K562 (cell line): ENCODE data around the gene SOS1. TPM values are rescaled to one million over a fixed set of nuclear protein-coding genes. Genes with fewer than 3 reads are reported as not detected.
A peak's percentile ranks its signal among the peaks of the same experiment; 100 is the strongest.

Experiments
- BDP1 ChIP-seq: IDR thresholded peaks from 3 replicates; pipeline ENCODE4 v1.6.1; 2011; ENCODE audit not compliant: insufficient read length, insufficient read depth
- HIVEP1 ChIP-seq: fragments of 250-450 bp; sonication (Bioruptor Pico); IDR thresholded peaks from 2 replicates; pipeline ENCODE4 v1.4.0; 2020; ENCODE audit warnings: mild to moderate bottlenecking
- HSF4 ChIP-seq: fragments of 250-450 bp; sonication (Bioruptor Pico); IDR thresholded peaks from 2 replicates; pipeline ENCODE4 v2.1.2; 2022; ENCODE audit warnings: mild to moderate bottlenecking, moderate library complexity, borderline replicate concordance
- JUNB ChIP-seq: fragments of 450-650 bp; formaldehyde crosslinking; conservative IDR thresholded peaks from 2 replicates; pipeline ENCODE4 v1.4.0; 2020; ENCODE audit warnings: mild to moderate bottlenecking
- KAT8 ChIP-seq: fragments of 450-650 bp; IDR thresholded peaks from 2 replicates; pipeline ENCODE4 v1.6.1; 2016; ENCODE audit warnings: low read depth, mild to moderate bottlenecking
- NCOA4 ChIP-seq: fragments of 450-650 bp; IDR thresholded peaks from 2 replicates; pipeline ENCODE4 v1.6.1; 2018; ENCODE audit warnings: mild to moderate bottlenecking; ENCODE audit not compliant: partially characterized antibody
- NR0B1 ChIP-seq: fragments of 450-650 bp; IDR thresholded peaks from one replicate; pipeline ENCODE4 v1.6.1; 2018; ENCODE audit warnings: mild to moderate bottlenecking, moderate library complexity; ENCODE audit not compliant: partially characterized antibody
- NR2F6 ChIP-seq: fragments of 450-650 bp; formaldehyde crosslinking; IDR thresholded peaks from 2 replicates; pipeline ENCODE4 v1.4.0; 2020; ENCODE audit warnings: mild to moderate bottlenecking
- OTX1 ChIP-seq: fragments of 450-650 bp; formaldehyde crosslinking; IDR thresholded peaks from 2 replicates; pipeline ENCODE4 v1.4.0; 2022; ENCODE audit warnings: mild to moderate bottlenecking
- PATZ1 ChIP-seq: fragments of 250-450 bp; sonication (Bioruptor Pico); IDR thresholded peaks from 2 replicates; pipeline ENCODE4 v1.5.0; 2020; ENCODE audit warnings: mild to moderate bottlenecking, borderline replicate concordance
- PCBP1 ChIP-seq: fragments of 200-400 bp; formaldehyde crosslinking; IDR thresholded peaks from 2 replicates; pipeline ENCODE4 v1.6.1; 2018; ENCODE audit warnings: mild to moderate bottlenecking, low read depth, low read length; ENCODE audit not compliant: poor library complexity, severe bottlenecking
- PHTF2 ChIP-seq: fragments of 250-450 bp; sonication (Bioruptor Pico); IDR thresholded peaks from 2 replicates; pipeline ENCODE4 v1.5.0; 2021; ENCODE audit warnings: mild to moderate bottlenecking
- SAFB ChIP-seq: fragments of 200-400 bp; formaldehyde crosslinking; IDR thresholded peaks from 2 replicates; pipeline ENCODE4 v1.6.1; 2017; ENCODE audit warnings: low read depth, low read length, borderline replicate concordance
- SMAD3 ChIP-seq: fragments of 450-650 bp; formaldehyde crosslinking; conservative IDR thresholded peaks from 2 replicates; pipeline ENCODE4 v1.4.0; 2020; ENCODE audit warnings: mild to moderate bottlenecking
- SMAD4 ChIP-seq: fragments of 250-450 bp; sonication (Bioruptor Pico); conservative IDR thresholded peaks from 2 replicates; pipeline ENCODE4 v1.8.0; 2021; ENCODE audit warnings: inconsistent platforms, mild to moderate bottlenecking, moderate library complexity
- TCFL5 ChIP-seq: fragments of 250-450 bp; sonication (Bioruptor Pico); conservative IDR thresholded peaks from 2 replicates; pipeline ENCODE4 v1.6.1; 2021; ENCODE audit warnings: mild to moderate bottlenecking, moderate library complexity, matching md5 sums
- TGIF2 ChIP-seq: sonication (generic); formaldehyde crosslinking; IDR thresholded peaks from 2 replicates; pipeline ENCODE4 v1.8.1; 2022; ENCODE audit warnings: mild to moderate bottlenecking, missing genetic modification reagents, moderate library complexity
- ZFP30 ChIP-seq: fragments of 250-450 bp; sonication (Bioruptor Pico); IDR thresholded peaks from 2 replicates; pipeline ENCODE4 v1.8.0; 2022; ENCODE audit warnings: moderate library complexity, mild to moderate bottlenecking, inconsistent platforms, borderline replicate concordance
- ZNF184 ChIP-seq: sonication (generic); formaldehyde crosslinking; IDR thresholded peaks from 2 replicates; pipeline ENCODE4 v1.5.0; 2020; ENCODE audit warnings: missing genetic modification reagents
- ZNF277 ChIP-seq: fragments of 250-450 bp; sonication (Bioruptor Pico); IDR thresholded peaks from 2 replicates; pipeline ENCODE4 v1.8.0; 2022; ENCODE audit warnings: inconsistent platforms, mild to moderate bottlenecking, moderate library complexity, borderline replicate concordance
- ZNF280A ChIP-seq: fragments of 450-650 bp; IDR thresholded peaks from 2 replicates; pipeline ENCODE4 v1.6.1; 2018; ENCODE audit warnings: mild to moderate bottlenecking, low read depth; ENCODE audit not compliant: partially characterized antibody
- ZNF384 ChIP-seq: IDR thresholded peaks from 2 replicates; pipeline ENCODE4 v1.6.1; 2012; ENCODE audit warnings: low read depth, low read length, improper control_type of control experiment
- ZNF79 ChIP-seq: fragments of 250-450 bp; sonication (Bioruptor Pico); IDR thresholded peaks from 2 replicates; pipeline ENCODE4 v1.4.0; 2020; ENCODE audit warnings: low read depth, mild to moderate bottlenecking, moderate library complexity
- polyA plus RNA-seq, 8 experiments: library from polyadenylated mRNA; depleted of rRNA in 4 of 8; stranded (reverse) in 5 of 8; unstranded in 3 of 8; fragments of >200 nt; fragmentation: Nextera tagmentation in 2 of 8; fragmentation: Illumina TruSeq in 1 of 8; extraction: Ambion mirVana in 2 of 8; extraction: Trizol in 1 of 8; gene quantifications; 2 replicates each; pipeline versions ENCODE4 v1.2.1 to v1.2.3, GENCODE V29; 2011 to 2014; ENCODE audit warnings: inconsistent platforms in 1 of 8, missing spikeins in 1 of 8
- total RNA-seq, 7 experiments: library from RNA; depleted of rRNA in 6 of 7; stranded (reverse); fragments of >200 nt in 6 of 7; fragmentation: Illumina TruSeq in 2 of 7; extraction: Trizol in 2 of 7; gene quantifications; 2 replicates each; pipeline versions ENCODE4 v1.2.1 to v1.2.3, GENCODE V29; 2011 to 2021; ENCODE audit warnings: low replicate concordance in 1 of 7

SOS1 gene
- total and polyA plus RNA-seq, 9 of the 15 experiments (the other 6 are each of a cell fraction or from before 2014, with no cell fraction given) = 2.5 to 27.1 (median 16.3) TPM

GRCh38 chr2:39120771-39121522 lies at the start of gene SOS1 (continued):
- no peak; the same call in 1 of the 2 replicates for TF ChIP-seq PHTF2 (CRISPR knock-in tag)
- TF ChIP-seq SMAD4 (CRISPR knock-in tag) = peak; percentile 64
- TF ChIP-seq ZNF184 (CRISPR knock-in tag) = no peak
- no peak for TF ChIP-seq SAFB
- no peak for TF ChIP-seq ZNF79 (CRISPR knock-in tag)
- TF ChIP-seq KAT8 = no peak
- no peak for TF ChIP-seq PATZ1 (CRISPR knock-in tag)
- TF ChIP-seq NR2F6 (CRISPR knock-in tag) = no peak
- TF ChIP-seq TGIF2 (CRISPR knock-in tag) = 0 out of 2 replicates have a peak, but pooled peaks have one; percentile 56
- TF ChIP-seq HIVEP1 = no peak
- TF ChIP-seq NCOA4 = no peak
- no peak for TF ChIP-seq SMAD3
- TF ChIP-seq ZFP30 (CRISPR knock-in tag) = no peak
- TF ChIP-seq ZNF277 = no peak
- TF ChIP-seq OTX1 = peak; percentile 59; the same call in 1 of the 2 replicates
- no peak for TF ChIP-seq NR0B1
- TF ChIP-seq JUNB (CRISPR knock-in tag) = no peak
- TF ChIP-seq PCBP1 = peak; percentile 59
- no peak for TF ChIP-seq HSF4 (CRISPR knock-in tag)
- TF ChIP-seq ZNF280A = no peak
- 0 out of 2 replicates have a peak, but pooled peaks have one; percentile 16 for TF ChIP-seq ZNF384
- no peak for TF ChIP-seq TCFL5 (CRISPR knock-in tag)
- no peak for TF ChIP-seq BDP1
